AG08396 (cell line): ENCODE results near the gene LZTS2.
A peak's percentile ranks its signal among the peaks of the same experiment; 100 is the strongest.
"Not testable (repeated sequence)": the region's sequence is repeated elsewhere in the genome, so short reads cannot be mapped to it uniquely, and the experiment has no call there.

Experiments used
- DNase-seq: peaks from one replicate; pipeline ENCODE4 v3.0.0; 2012; ENCODE audit warnings: low spot score, mixed read lengths

Gene LZTS2

GRCh38 chr10:101031796-101032636 lies 32.4 kb downstream of the LZTS2 start:
- peak; percentile 77 for DNase-seq

GRCh38 chr10:101032637-101033224 lies 33.1 kb downstream of the LZTS2 start:
- DNase-seq, result peak; percentile 84

GRCh38 chr10:101033276-101033675 lies 33.7 kb downstream of the LZTS2 start:
- no peak for DNase-seq

- not testable (repeated sequence) for DNase-seq
These were observed 34.8 kb downstream of the LZTS2 start for GRCh38 chr10:101034404-101034803.

GRCh38 chr10:101035314-101035713 lies 35.7 kb downstream of the LZTS2 start:
- no peak for DNase-seq

- DNase-seq, result no peak
These were observed 36.5 kb downstream of the LZTS2 start for GRCh38 chr10:101035916-101036702.

GRCh38 chr10:101036726-101037125 lies 37.1 kb downstream of the LZTS2 start:
- DNase-seq, result no peak

- no peak for DNase-seq
These were observed 38.9 kb downstream of the LZTS2 start for GRCh38 chr10:101038484-101038883.

- DNase-seq, result no peak
These were observed 40.5 kb downstream of the LZTS2 start for GRCh38 chr10:101040061-101040460.

- DNase-seq, result no peak
These were observed 41.2 kb downstream of the LZTS2 start for GRCh38 chr10:101040851-101041250.

GRCh38 chr10:101041252-101041761 lies 41.7 kb downstream of the LZTS2 start:
- DNase-seq, result peak; percentile 82

GRCh38 chr10:101042118-101042517 lies 42.5 kb downstream of the LZTS2 start:
- no peak for DNase-seq

GRCh38 chr10:101042667-101043362 lies 43.2 kb downstream of the LZTS2 start:
- peak; percentile 91 for DNase-seq

GRCh38 chr10:101043363-101043707 lies 43.7 kb downstream of the LZTS2 start:
- DNase-seq, result no peak

GRCh38 chr10:101044117-101044516 lies 44.5 kb downstream of the LZTS2 start:
- DNase-seq, result no peak

- no peak for DNase-seq
These were observed 47.0 kb downstream of the LZTS2 start for GRCh38 chr10:101046332-101047238.

GRCh38 chr10:101047268-101047667 lies 47.7 kb downstream of the LZTS2 start:
- DNase-seq, result no peak

GRCh38 chr10:101047961-101048892 lies 48.6 kb downstream of the LZTS2 start:
- no peak for DNase-seq

GRCh38 chr10:101050208-101051069 lies 50.8 kb downstream of the LZTS2 start:
- DNase-seq, result peak; percentile 76
